ENCODE results near the gene FAM47E.

The FAM47E gene

GRCh38 chr4:76250962-76251361 lies 559 bp upstream of the FAM47E start:
- Histone ChIP-seq H3K23ac (ENCODE audit: low read length) (no peak overlapping the region), H3K79me1 (ENCODE audit: low read length) (no peaks in the 10 kb centered on the region), H3K56ac (ENCODE audit: low read length) (no peak overlapping the region), H2BK15ac (replicated peaks; ENCODE audit: low read depth) (no peak overlapping the region), H3K9ac (ENCODE audit: low read length) (no peak overlapping the region), H3K4me2 (ENCODE audit: low read length) (peak overlapping the region; percentile 34), H2BK120ac (ENCODE audit: low read depth, low read length) (no peak overlapping the region), H4K5ac (ENCODE audit: low read length) (no peak overlapping the region), H3K27ac (ENCODE audit: low read depth, low read length) (no peak overlapping the region), H3K79me2 (ENCODE audit: control insufficient read depth, insufficient read depth, low read length) (no peaks in the 10 kb centered on the region), H4K8ac (ENCODE audit: low read depth, low read length) (no peak overlapping the region), H3K36me3 (ENCODE audit: control insufficient read depth, insufficient read depth, low read length) (no peaks in the 10 kb centered on the region), H3K4ac (ENCODE audit: low read depth, low read length) (no peak overlapping the region), H3K18ac (ENCODE audit: low read length) (no peak overlapping the region), H3K4me1 (ENCODE audit: control insufficient read depth, low read depth, low read length) (no peaks in the 10 kb centered on the region), H2BK5ac (ENCODE audit: low read length) (no peak overlapping the region), H3K27me3 (ENCODE audit: insufficient read depth, low read length, poor library complexity) (no peaks in the 10 kb centered on the region), H3K4me3 (ENCODE audit: low read length) (no peak overlapping the region), H2AK5ac (ENCODE audit: low read length) (no peak overlapping the region)
- WGBS (ENCODE audit: extremely low coverage, insufficient coverage, low lambda C conversion rate) = no CpG with 5 or more reads among the region's 6 CpGs
- DNase-seq = no peak

GRCh38 chr4:76252271-76252653 lies 741 bp downstream of the FAM47E start:
- no peak overlapping the region for H3K4me2 ChIP-seq (ENCODE audit: low read length)
- H3K27ac ChIP-seq (ENCODE audit: low read depth, low read length) = no peak overlapping the region
- DNase-seq = no peak
- H3K18ac ChIP-seq (ENCODE audit: low read length) = no peak overlapping the region
- H3K9ac ChIP-seq (ENCODE audit: low read length) = no peak overlapping the region
- H4K5ac ChIP-seq (ENCODE audit: low read length) = no peak overlapping the region
- no peak overlapping the region for H3K56ac ChIP-seq (ENCODE audit: low read length)
- H3K4ac ChIP-seq (ENCODE audit: low read depth, low read length) = no peak overlapping the region
- no peak overlapping the region for H2BK15ac ChIP-seq (replicated peaks; ENCODE audit: low read depth)
- no peaks in the 10 kb centered on the region for H3K27me3 ChIP-seq (ENCODE audit: insufficient read depth, low read length, poor library complexity)
- no CpG with 5 or more reads among the region's 8 CpGs for WGBS (ENCODE audit: extremely low coverage, insufficient coverage, low lambda C conversion rate)
- H3K4me3 ChIP-seq (ENCODE audit: low read length) = no peak overlapping the region
- H2BK5ac ChIP-seq (ENCODE audit: low read length) = no peak overlapping the region
- H3K4me1 ChIP-seq (ENCODE audit: control insufficient read depth, low read depth, low read length) = no peaks in the 10 kb centered on the region
- H2AK5ac ChIP-seq (ENCODE audit: low read length) = no peak overlapping the region
- H3K23ac ChIP-seq (ENCODE audit: low read length) = no peak overlapping the region
- H2BK120ac ChIP-seq (ENCODE audit: low read depth, low read length) = no peak overlapping the region
- no peaks in the 10 kb centered on the region for H3K79me1 ChIP-seq (ENCODE audit: low read length)
- H3K79me2 ChIP-seq (ENCODE audit: control insufficient read depth, insufficient read depth, low read length) = no peaks in the 10 kb centered on the region
- H3K36me3 ChIP-seq (ENCODE audit: control insufficient read depth, insufficient read depth, low read length) = no peaks in the 10 kb centered on the region
- no peak overlapping the region for H4K8ac ChIP-seq (ENCODE audit: low read depth, low read length)

- Histone ChIP-seq H2BK15ac (replicated peaks; ENCODE audit: low read depth) (no peak overlapping the region), H4K8ac (ENCODE audit: low read depth, low read length) (no peak overlapping the region), H3K27ac (ENCODE audit: low read depth, low read length) (no peak overlapping the region), H3K79me2 (ENCODE audit: control insufficient read depth, insufficient read depth, low read length) (no peaks in the 10 kb centered on the region), H3K4me1 (ENCODE audit: control insufficient read depth, low read depth, low read length) (no peaks in the 10 kb centered on the region), H2AK5ac (ENCODE audit: low read length) (no peak overlapping the region), H3K36me3 (ENCODE audit: control insufficient read depth, insufficient read depth, low read length) (no peaks in the 10 kb centered on the region), H3K4me2 (ENCODE audit: low read length) (no peak overlapping the region), H3K27me3 (ENCODE audit: insufficient read depth, low read length, poor library complexity) (no peaks in the 10 kb centered on the region), H2BK5ac (ENCODE audit: low read length) (no peak overlapping the region), H2BK120ac (ENCODE audit: low read depth, low read length) (no peak overlapping the region), H3K4me3 (ENCODE audit: low read length) (no peak overlapping the region), H3K79me1 (ENCODE audit: low read length) (no peaks in the 10 kb centered on the region), H3K23ac (ENCODE audit: low read length) (no peak overlapping the region), H4K5ac (ENCODE audit: low read length) (no peak overlapping the region), H3K4ac (ENCODE audit: low read depth, low read length) (no peak overlapping the region), H3K56ac (ENCODE audit: low read length) (no peak overlapping the region), H3K9ac (ENCODE audit: low read length) (no peak overlapping the region), H3K18ac (ENCODE audit: low read length) (no peak overlapping the region)
- WGBS (ENCODE audit: extremely low coverage, insufficient coverage, low lambda C conversion rate) = no CpG with 5 or more reads among the region's 6 CpGs
- no peak for DNase-seq
Measured at GRCh38 chr4:76253511-76253910, 2.0 kb downstream of the FAM47E start.

GRCh38 chr4:76256032-76256431 lies 4.5 kb downstream of the FAM47E start:
- H3K4me2 ChIP-seq (ENCODE audit: low read length) = no peak overlapping the region
- no peaks in the 10 kb centered on the region for H3K79me2 ChIP-seq (ENCODE audit: control insufficient read depth, insufficient read depth, low read length)
- H3K18ac ChIP-seq (ENCODE audit: low read length) = no peak overlapping the region
- H3K4ac ChIP-seq (ENCODE audit: low read depth, low read length) = no peak overlapping the region
- no peak overlapping the region for H3K56ac ChIP-seq (ENCODE audit: low read length)
- H2BK5ac ChIP-seq (ENCODE audit: low read length) = no peak overlapping the region
- no peak overlapping the region for H3K23ac ChIP-seq (ENCODE audit: low read length)
- H3K79me1 ChIP-seq (ENCODE audit: low read length) = no peaks in the 10 kb centered on the region
- WGBS (ENCODE audit: extremely low coverage, insufficient coverage, low lambda C conversion rate) = no CpG with 5 or more reads among the region's 6 CpGs
- no peak overlapping the region for H4K5ac ChIP-seq (ENCODE audit: low read length)
- no peaks in the 10 kb centered on the region for H3K27me3 ChIP-seq (ENCODE audit: insufficient read depth, low read length, poor library complexity)
- H3K36me3 ChIP-seq (ENCODE audit: control insufficient read depth, insufficient read depth, low read length) = no peaks in the 10 kb centered on the region
- H3K9ac ChIP-seq (ENCODE audit: low read length) = no peak overlapping the region
- H3K4me3 ChIP-seq (ENCODE audit: low read length) = no peak overlapping the region
- no peak for DNase-seq
- no peak overlapping the region for H2BK120ac ChIP-seq (ENCODE audit: low read depth, low read length)
- no peak overlapping the region for H2AK5ac ChIP-seq (ENCODE audit: low read length)
- H4K8ac ChIP-seq (ENCODE audit: low read depth, low read length) = no peak overlapping the region
- H3K4me1 ChIP-seq (ENCODE audit: control insufficient read depth, low read depth, low read length) = no peaks in the 10 kb centered on the region
- no peak overlapping the region for H3K27ac ChIP-seq (ENCODE audit: low read depth, low read length)
- H2BK15ac ChIP-seq (replicated peaks; ENCODE audit: low read depth) = no peak overlapping the region

GRCh38 chr4:76256968-76257367 lies 5.4 kb downstream of the FAM47E start:
- Histone ChIP-seq H4K5ac (ENCODE audit: low read length) (no peak overlapping the region), H3K18ac (ENCODE audit: low read length) (no peak overlapping the region), H2BK5ac (ENCODE audit: low read length) (no peak overlapping the region), H4K8ac (ENCODE audit: low read depth, low read length) (no peak overlapping the region), H3K23ac (ENCODE audit: low read length) (no peak overlapping the region), H3K79me2 (ENCODE audit: control insufficient read depth, insufficient read depth, low read length) (no peaks in the 10 kb centered on the region), H2BK15ac (replicated peaks; ENCODE audit: low read depth) (no peak overlapping the region), H2BK120ac (ENCODE audit: low read depth, low read length) (no peak overlapping the region), H3K4me3 (ENCODE audit: low read length) (no peak overlapping the region), H2AK5ac (ENCODE audit: low read length) (no peak overlapping the region), H3K56ac (ENCODE audit: low read length) (no peak overlapping the region), H3K4me2 (ENCODE audit: low read length) (no peak overlapping the region), H3K27me3 (ENCODE audit: insufficient read depth, low read length, poor library complexity) (no peaks in the 10 kb centered on the region), H3K9ac (ENCODE audit: low read length) (no peak overlapping the region), H3K79me1 (ENCODE audit: low read length) (no peaks in the 10 kb centered on the region), H3K4me1 (ENCODE audit: control insufficient read depth, low read depth, low read length) (no peaks in the 10 kb centered on the region), H3K27ac (ENCODE audit: low read depth, low read length) (no peak overlapping the region), H3K4ac (ENCODE audit: low read depth, low read length) (no peak overlapping the region), H3K36me3 (ENCODE audit: control insufficient read depth, insufficient read depth, low read length) (no peaks in the 10 kb centered on the region)
- DNase-seq = no peak
- no CpG with 5 or more reads among the region's 1 CpG for WGBS (ENCODE audit: extremely low coverage, insufficient coverage, low lambda C conversion rate)

- Histone ChIP-seq H3K4ac (ENCODE audit: low read depth, low read length) (no peak overlapping the region), H3K36me3 (ENCODE audit: control insufficient read depth, insufficient read depth, low read length) (no peaks in the 10 kb centered on the region), H3K23ac (ENCODE audit: low read length) (no peak overlapping the region), H3K27ac (ENCODE audit: low read depth, low read length) (no peak overlapping the region), H2BK15ac (replicated peaks; ENCODE audit: low read depth) (no peak overlapping the region), H3K79me2 (ENCODE audit: control insufficient read depth, insufficient read depth, low read length) (no peaks in the 10 kb centered on the region), H2BK5ac (ENCODE audit: low read length) (no peak overlapping the region), H3K27me3 (ENCODE audit: insufficient read depth, low read length, poor library complexity) (no peaks in the 10 kb centered on the region), H2AK5ac (ENCODE audit: low read length) (no peak overlapping the region), H3K79me1 (ENCODE audit: low read length) (no peaks in the 10 kb centered on the region), H3K4me3 (ENCODE audit: low read length) (no peak overlapping the region), H3K56ac (ENCODE audit: low read length) (no peak overlapping the region), H3K9ac (ENCODE audit: low read length) (no peak overlapping the region), H2BK120ac (ENCODE audit: low read depth, low read length) (no peak overlapping the region), H4K8ac (ENCODE audit: low read depth, low read length) (no peak overlapping the region), H3K4me2 (ENCODE audit: low read length) (no peak overlapping the region), H3K4me1 (ENCODE audit: control insufficient read depth, low read depth, low read length) (no peaks in the 10 kb centered on the region), H4K5ac (ENCODE audit: low read length) (no peak overlapping the region), H3K18ac (ENCODE audit: low read length) (no peak overlapping the region)
- WGBS (ENCODE audit: extremely low coverage, insufficient coverage, low lambda C conversion rate) = no CpG with 5 or more reads among the region's 3 CpGs
- no peak for DNase-seq
Measured at GRCh38 chr4:76257824-76258223, 6.3 kb downstream of the FAM47E start.

Data from mesendoderm (in vitro differentiated cells).